ENCODE data around the gene CTRL.

DNA sequence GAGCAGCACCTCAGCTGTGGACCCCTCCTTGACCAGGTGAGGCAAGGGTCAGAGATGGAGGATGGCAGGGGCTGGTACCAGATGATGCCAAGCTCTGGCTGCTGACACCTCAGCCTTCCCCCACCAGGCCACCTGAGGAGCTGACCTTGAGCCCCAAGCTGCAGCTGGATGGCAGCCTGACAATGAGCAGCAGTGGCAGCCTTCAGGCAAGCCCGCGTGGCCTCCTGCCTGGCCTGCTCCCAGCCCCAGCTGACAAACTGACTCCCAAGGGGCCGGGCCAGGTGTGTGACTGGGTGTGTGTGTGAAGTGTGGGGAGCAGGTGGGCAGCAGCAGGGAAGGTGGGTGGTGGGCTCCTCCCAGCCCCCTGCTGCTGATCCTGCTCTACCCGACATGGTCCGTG, 51.7 kb downstream of the CTRL start:
- TF ChIP-seq, protein P1, sequence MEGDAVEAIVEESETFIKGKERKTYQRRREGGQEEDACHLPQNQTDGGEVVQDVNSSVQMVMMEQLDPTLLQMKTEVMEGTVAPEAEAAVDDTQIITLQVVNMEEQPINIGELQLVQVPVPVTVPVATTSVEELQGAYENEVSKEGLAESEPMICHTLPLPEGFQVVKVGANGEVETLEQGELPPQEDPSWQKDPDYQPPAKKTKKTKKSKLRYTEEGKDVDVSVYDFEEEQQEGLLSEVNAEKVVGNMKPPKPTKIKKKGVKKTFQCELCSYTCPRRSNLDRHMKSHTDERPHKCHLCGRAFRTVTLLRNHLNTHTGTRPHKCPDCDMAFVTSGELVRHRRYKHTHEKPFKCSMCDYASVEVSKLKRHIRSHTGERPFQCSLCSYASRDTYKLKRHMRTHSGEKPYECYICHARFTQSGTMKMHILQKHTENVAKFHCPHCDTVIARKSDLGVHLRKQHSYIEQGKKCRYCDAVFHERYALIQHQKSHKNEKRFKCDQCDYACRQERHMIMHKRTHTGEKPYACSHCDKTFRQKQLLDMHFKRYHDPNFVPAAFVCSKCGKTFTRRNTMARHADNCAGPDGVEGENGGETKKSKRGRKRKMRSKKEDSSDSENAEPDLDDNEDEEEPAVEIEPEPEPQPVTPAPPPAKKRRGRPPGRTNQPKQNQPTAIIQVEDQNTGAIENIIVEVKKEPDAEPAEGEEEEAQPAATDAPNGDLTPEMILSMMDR (IDR thresholded peaks at IDR 0.05) = no peak
- TF ChIP-seq POLR2A (IDR thresholded peaks at IDR 0.05) = no peak
